CD4-positive, alpha-beta T cell treated with Interleukin-17A for 1 hour (primary cell): ENCODE data around the gene EXOC4.

Experiments used
- DNase-seq: peaks from one replicate; pipeline ENCODE4 v3.0.0-alpha.2; 2020

EXOC4 gene

DNA sequence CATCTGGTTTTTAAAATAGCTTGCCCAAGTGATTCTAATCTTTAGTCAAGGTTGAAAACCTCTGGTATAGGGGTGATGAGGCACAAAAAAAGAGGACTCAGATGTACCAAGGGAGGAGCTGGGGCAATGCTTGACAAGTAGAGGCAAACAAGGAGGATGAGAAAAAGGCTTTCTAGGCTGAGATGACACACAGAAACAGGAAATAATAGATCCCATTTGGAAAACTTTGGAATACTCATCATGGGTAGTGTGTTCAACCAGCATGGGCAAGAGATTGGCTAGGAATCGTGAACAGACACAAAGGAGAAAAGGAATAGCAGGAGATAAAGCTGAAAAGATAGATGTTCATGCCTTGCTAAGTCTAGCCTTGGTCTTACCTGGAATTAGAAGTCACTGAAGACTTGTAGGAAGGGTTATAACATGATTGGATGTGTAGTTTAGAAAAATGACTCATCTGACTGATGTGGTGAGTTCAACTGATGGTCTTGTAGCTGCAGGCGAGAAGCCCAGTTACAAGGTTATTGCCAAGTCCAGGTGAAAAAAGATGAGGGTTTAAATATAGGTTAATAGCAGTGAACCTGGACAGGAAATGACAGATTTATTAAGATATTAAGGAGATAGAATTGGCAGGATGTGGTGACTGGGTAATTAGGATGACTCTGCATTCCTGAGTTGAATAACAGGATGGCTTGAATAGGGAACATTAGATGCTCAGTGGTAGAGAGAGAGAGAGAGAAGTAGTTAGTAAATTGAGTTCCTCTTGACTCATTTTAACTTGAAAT, 660.2 kb downstream of the EXOC4 start:
- no peak for DNase-seq

DNA sequence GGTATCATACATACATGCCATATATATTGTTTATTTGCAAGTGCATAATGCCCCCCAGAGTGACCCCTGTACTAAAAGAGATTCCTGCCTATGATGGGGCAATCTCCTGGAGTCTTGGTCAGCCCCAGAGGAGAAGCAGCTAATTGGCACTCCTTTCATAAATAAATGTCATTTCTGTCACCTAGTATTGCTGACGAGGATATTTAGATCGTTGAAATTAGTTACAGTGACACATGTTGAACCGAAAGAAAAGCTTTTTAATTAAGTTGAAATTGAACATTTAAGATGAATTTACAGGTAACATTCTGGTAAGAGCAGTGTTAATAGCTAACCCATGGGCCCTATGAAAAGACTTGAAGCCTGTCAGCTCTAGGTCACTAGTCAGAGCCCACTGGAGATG, 663.7 kb downstream of the EXOC4 start:
- no peak for DNase-seq

GRCh38 chr7:133919810-133920209, 666.9 kb downstream of the EXOC4 start:
- no peak for DNase-seq

- DNase-seq, result no peak
These were observed 668.8 kb downstream of the EXOC4 start for GRCh38 chr7:133921635-133922182.

- no peak for DNase-seq
These were observed 671.1 kb downstream of the EXOC4 start for GRCh38 chr7:133923974-133924373.

DNA sequence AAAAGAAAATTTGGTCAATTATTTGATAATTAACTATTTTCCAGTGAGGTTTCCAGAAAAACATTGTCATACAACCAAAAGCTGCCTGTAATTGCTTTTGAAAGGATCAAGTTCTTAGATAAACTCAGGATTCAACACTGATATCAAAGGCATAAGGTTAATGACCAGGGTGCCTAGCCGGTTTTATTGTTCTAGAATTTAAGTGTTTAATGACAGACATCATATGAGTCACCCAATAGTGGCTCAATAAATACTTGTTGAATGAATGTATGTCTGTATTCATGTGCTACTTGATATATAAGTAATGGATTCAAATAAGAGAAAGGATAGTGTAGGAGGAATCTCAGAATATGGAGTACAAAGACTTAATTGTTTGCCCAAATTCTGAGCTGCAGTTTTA, 678.2 kb downstream of the EXOC4 start:
- DNase-seq, result no peak

GRCh38 chr7:133932591-133932990, 679.7 kb downstream of the EXOC4 start:
- DNase-seq, result no peak

DNA sequence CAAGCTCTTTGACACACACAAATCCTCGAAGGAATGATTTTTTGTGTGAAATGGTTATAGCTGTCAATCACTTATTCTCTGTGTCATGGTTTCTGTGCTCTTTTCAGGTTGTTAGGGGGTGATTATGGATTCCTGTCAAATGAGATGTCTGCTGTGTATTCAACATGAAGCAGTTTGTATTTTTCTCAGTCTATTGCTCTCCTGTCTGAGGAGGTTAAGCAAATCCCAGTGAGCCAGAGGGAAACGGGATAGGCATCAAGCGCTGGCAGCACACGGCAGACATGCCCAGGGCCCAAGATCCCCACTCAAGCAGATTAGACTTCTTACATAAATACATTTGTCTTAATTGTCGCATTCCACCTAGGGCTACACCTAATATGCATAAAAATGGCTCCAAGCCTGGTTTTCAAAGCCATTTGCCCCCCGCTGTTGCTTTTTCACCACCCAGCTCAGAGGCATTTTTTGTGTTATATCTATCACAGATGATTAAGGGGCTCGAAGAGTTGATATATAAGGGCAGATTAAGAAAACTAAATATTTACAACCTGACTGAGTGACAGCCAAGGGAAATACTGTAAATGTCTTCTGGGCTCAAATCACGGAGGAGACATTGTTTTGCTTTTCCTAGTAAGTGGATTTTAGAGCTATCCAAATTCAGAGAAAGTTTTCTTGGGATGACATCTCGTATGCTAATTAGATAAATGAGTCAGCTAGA, 681.5 kb downstream of the EXOC4 start:
- no peak for DNase-seq

DNA sequence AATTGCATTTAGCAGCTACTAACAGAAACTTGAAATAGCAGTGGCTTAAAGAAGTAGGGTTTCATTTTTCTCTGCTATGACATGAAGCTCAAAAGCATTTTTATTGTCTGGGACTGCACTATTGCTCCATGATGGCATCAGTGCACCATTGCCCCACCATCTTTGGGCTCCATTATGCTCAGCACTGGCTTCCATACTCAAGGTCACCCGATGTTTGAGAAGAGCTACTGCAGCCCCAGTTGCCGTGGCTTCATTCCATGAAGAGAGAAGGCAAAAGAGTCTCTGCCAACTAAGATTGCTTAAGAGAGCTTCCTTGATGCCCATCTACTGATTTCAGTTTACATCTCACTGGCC, 682.1 kb downstream of the EXOC4 start:
- DNase-seq, result no peak

GRCh38 chr7:133936074-133936473, 683.2 kb downstream of the EXOC4 start:
- DNase-seq, result no peak

DNA sequence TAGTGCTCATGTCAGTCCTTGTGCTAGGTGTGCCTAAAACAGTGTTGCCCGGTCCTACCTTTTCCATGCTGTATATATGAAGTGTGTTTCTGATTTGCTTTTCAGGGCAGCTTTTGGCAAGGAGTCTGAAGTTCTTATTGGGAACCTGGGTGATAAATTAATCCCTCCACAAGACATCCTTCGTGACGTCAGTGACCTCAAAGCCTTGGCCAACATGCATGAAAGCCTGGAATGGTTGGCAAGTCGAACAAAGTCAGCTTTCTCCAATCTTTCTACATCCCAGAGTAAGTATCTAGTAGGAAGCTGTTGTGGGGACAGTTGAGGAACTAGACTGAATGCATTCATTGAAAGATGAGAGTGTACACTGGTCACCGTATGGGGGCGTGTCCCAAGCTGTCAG, 684.9 kb downstream of the EXOC4 start:
- no peak for DNase-seq

DNA sequence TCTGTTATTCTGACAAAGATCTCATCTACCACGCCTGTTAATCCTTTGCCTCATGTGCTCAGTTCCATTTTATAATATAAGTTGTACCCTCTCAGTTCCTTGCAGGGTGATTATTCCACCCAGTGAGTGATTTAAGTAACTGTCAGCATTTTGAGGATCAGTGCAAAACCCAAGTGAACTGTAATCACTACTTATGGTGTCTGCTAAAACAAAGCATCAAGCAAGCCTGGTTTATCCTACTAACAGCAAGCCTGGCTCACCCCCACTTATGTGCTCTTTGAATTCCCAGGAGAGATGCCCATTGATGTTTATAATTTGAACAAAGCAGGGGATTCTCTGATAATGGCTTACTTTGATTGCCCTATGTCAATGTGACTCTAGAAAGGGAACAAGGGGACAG, 687.5 kb downstream of the EXOC4 start:
- DNase-seq, result no peak

- no peak for DNase-seq
These were observed 688.6 kb downstream of the EXOC4 start for GRCh38 chr7:133941496-133941895.

GRCh38 chr7:133945497-133945896, 692.6 kb downstream of the EXOC4 start:
- no peak for DNase-seq

DNA sequence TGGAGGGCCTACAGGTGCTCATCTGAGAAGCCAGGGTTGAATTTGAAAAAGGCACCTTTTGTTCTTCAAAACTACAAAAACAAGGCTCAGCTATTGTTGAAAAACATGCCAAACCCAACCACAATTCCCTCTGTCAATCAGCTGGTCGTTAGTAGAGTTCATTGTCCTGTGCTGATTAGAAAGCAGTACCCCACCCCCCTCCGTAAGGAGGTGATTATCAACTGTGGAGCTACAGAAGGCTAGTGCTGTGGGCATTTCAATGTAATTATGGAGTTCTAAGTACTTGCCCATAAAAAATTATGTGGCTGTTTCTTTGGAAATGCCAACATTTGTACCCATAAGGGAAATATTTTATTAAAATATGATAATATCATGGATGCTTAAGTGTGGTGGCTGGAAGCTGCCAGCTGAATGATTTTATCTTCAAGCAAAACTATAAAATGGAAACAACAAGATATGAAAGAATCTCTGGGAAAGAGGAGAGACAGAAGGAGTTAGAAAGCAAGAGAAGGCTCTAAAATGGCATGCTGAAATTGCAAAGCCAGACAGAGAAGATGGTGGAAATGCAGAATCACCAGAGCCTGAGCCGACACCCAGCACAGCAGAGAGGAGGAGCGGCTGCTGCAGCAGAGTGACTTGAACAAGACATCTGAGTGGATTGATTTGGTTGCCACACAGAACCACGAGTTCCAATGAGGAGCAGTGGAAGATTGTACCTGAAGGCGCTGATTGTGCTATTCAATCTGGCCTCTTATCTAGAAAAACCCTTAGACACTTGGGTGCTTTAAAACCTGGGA, 694.8 kb downstream of the EXOC4 start:
- no peak for DNase-seq

DNA sequence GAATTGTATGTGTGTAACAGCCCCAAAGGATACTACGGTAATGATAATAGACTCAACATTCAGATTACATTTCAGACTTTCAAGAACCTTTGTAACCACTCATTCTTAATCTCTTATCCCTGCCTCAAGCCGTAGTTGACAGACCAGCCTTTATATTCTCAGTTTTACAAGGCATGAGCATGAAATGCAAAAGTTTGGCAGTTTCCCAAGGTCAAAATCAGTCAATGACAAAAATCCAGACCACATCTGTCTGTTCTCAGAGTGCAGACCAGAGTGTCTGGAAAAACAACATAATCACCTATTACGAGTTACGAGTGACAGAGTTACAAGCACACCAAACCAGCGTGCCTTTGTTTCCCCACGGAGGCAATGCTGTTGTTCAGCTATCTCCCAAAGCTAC, 695.7 kb downstream of the EXOC4 start:
- DNase-seq, result no peak

GRCh38 chr7:133950855-133951254, 698.0 kb downstream of the EXOC4 start:
- no peak for DNase-seq

DNA sequence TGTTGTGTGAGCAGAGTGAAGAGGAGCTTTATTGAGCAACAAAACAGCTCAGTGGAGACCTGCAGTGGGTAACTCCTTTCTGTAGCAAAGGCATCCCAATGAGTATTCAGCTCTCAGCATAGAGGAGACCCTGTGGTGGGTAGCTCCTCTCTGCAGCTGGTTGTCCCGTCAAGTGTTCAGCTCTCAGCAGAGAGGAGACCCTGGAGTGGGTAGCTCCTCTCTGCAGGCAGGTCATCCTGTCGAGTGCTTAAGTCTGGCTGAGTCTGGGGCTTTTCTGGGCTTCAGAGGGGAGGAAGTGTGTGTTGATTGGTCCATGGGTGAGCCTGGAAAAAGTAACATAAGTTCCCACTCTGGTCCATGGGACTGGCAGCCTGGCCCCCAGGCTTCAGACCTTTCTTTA, 702.3 kb downstream of the EXOC4 start:
- DNase-seq, result no peak

DNA sequence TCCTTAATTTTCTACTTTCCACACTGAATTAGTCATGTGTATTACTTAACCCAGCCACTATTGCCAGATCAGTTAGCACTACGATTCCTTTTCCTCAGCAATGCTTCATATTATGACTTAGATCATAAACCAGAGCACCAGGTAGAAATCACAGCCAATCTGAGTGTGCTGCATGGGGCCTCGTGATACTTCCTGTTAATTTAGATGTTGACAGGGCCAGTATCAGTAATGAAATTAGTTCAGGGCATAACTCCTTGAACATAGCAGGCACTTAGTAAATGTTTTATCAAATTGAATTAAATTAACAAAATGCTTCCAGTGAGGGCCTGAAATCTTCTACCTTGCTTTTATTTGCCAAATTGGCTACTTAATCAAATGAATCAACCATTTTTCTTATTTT, 705.0 kb downstream of the EXOC4 start:
- no peak for DNase-seq

- no peak for DNase-seq
These were observed 705.9 kb downstream of the EXOC4 start for GRCh38 chr7:133958822-133959221.

DNA sequence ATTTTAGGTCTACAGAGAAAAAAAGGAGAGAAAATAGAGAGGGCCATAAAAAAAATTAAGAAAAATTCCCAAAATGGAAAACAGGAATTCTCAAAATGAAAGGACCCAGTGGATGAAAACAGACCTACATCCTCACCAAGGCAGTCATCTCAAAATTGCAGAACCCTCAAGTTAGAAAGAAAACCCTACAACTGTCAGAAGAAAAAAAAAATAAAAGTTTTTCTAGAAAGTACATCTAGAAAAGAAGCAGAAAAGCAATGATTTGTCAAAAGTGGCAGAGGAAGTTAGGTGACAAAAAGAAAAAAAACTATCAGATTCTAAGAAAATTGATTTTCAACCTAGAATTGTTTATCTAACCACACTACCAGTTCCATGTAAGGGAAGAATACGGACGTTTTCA, 706.6 kb downstream of the EXOC4 start:
- no peak for DNase-seq

DNA sequence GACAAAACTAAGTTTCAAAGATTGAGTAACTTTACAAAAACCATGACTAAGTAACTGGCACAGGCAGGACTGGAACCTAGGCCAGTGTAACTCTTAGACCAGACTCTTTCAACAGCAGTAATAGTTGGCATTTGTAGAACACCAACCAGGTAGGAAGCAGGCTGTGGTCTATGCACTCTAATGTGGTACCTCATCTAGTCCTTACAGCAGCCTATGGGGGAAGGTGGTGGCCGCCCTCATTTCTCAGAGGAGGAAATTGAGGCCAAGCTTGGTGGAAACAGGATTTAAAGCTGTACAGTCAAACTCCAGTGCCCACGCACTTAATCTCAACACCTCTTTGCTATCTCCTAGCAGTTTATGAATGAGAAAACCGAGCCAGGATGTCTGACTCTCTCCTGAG, 708.8 kb downstream of the EXOC4 start:
- DNase-seq, result no peak

GRCh38 chr7:133962646-133963045, 709.8 kb downstream of the EXOC4 start:
- DNase-seq, result no peak

GRCh38 chr7:133963629-133964028, 710.8 kb downstream of the EXOC4 start:
- DNase-seq, result no peak
